Right atrium auricular region (tissue), 2 donors: ENCODE data around the gene TOR1AIP2. TPM values are rescaled to one million over a fixed set of nuclear protein-coding genes. Genes with fewer than 3 reads are reported as not detected.

Experiments
- DNase-seq: peaks from one replicate; pipeline ENCODE4 v3.0.0-alpha.2; 2019; ENCODE audit warnings: low spot score
- H3K27ac ChIP-seq, 2 donors: fragments of 200-600 bp; sonication (generic); 1 replicate in 1 of 2; 2 replicates in 1 of 2; pipeline ENCODE4 v1.5.1; 2016 to 2019
- H3K27me3 ChIP-seq, 2 donors: fragments of 200-600 bp; sonication (generic); one replicate each; pipeline versions ENCODE4 v1.5.1 to v1.6.0; 2017 to 2019
- H3K36me3 ChIP-seq: fragments of 200-600 bp; sonication (generic); one replicate; pipeline ENCODE4 v1.5.1; 2016
- H3K4me1 ChIP-seq, 2 donors: fragments of 200-600 bp; sonication (generic); one replicate each; pipeline versions ENCODE4 v1.5.1 to v1.6.0; 2017 to 2019
- H3K4me3 ChIP-seq, 2 donors: fragments of 200-600 bp; sonication (generic); 1 replicate in 1 of 2; 2 replicates in 1 of 2; pipeline ENCODE4 v1.5.1; 2017 to 2019; ENCODE audit warnings: mild to moderate bottlenecking in 1 of 2, moderate library complexity in 1 of 2
- H3K9me3 ChIP-seq, 2 donors: fragments of 200-600 bp; sonication (generic); one replicate each; pipeline ENCODE4 v1.5.1; 2019
- CTCF ChIP-seq, 2 donors: fragments of 200-600 bp; sonication (generic); IDR thresholded peaks; one replicate each; pipeline ENCODE4 v1.5.1; 2019; ENCODE audit warnings: antibody characterized with exemption in 2 of 2
- total RNA-seq, 2 donors: library from RNA; depleted of rRNA; stranded (reverse); fragments of >200 nt; gene quantifications; one replicate each; pipeline ENCODE4 v1.1.0, GENCODE V29; 2016

TOR1AIP2 gene
- total RNA-seq, 2 donors from 2014 or later = 44.7 to 59.7 TPM

GRCh38 chr1:179923029-179923428, 45.4 kb upstream of the TOR1AIP2 start:
- DNase-seq = no peak
- Histone ChIP-seq H3K27ac (no peak overlapping the region), H3K4me3 (no peak overlapping the region), H3K4me1 (no peaks in the 10 kb centered on the region), H3K36me3 (peaks cover 9% of the 10 kb centered on the region), H3K27me3 (no peaks in the 10 kb centered on the region), H3K9me3 (no peaks in the 10 kb centered on the region)
- no peak for TF ChIP-seq CTCF (IDR thresholded peaks at IDR 0.05)

GRCh38 chr1:179921981-179922872, 44.6 kb upstream of the TOR1AIP2 start:
- no peak for DNase-seq
- H3K27me3 ChIP-seq = no peaks in the 10 kb centered on the region
- H3K27ac ChIP-seq = no peak overlapping the region
- TF ChIP-seq CTCF (IDR thresholded peaks at IDR 0.05) = no peak
- H3K4me1 ChIP-seq = no peaks in the 10 kb centered on the region
- peaks cover 17% of the 10 kb centered on the region for H3K36me3 ChIP-seq
- H3K4me3 ChIP-seq = no peak overlapping the region
- no peaks in the 10 kb centered on the region for H3K9me3 ChIP-seq

GRCh38 chr1:179921472-179921871, 43.9 kb upstream of the TOR1AIP2 start:
- Histone ChIP-seq H3K27me3 (no peaks in the 10 kb centered on the region), H3K36me3 (peaks cover 17% of the 10 kb centered on the region), H3K27ac (no peak overlapping the region), H3K4me3 (no peak overlapping the region), H3K9me3 (no peaks in the 10 kb centered on the region), H3K4me1 (no peaks in the 10 kb centered on the region)
- no peak for TF ChIP-seq CTCF (IDR thresholded peaks at IDR 0.05)
- no peak for DNase-seq

- no peaks in the 10 kb centered on the region for H3K4me1 ChIP-seq
- no peak overlapping the region for H3K4me3 ChIP-seq
- H3K36me3 ChIP-seq = peaks cover 49% of the 10 kb centered on the region
- DNase-seq = no peak
- H3K27ac ChIP-seq = no peak overlapping the region
- no peaks in the 10 kb centered on the region for H3K27me3 ChIP-seq
- no peaks in the 10 kb centered on the region for H3K9me3 ChIP-seq
- no peak for TF ChIP-seq CTCF (IDR thresholded peaks at IDR 0.05)
Measured at GRCh38 chr1:179917601-179918429, 40.2 kb upstream of the TOR1AIP2 start.

GRCh38 chr1:179911812-179912211, 34.2 kb upstream of the TOR1AIP2 start:
- TF ChIP-seq CTCF (IDR thresholded peaks at IDR 0.05) = no peak
- Histone ChIP-seq H3K4me3 (no peak overlapping the region), H3K9me3 (no peaks in the 10 kb centered on the region), H3K27ac (no peak overlapping the region), H3K36me3 (peaks cover 75% of the 10 kb centered on the region), H3K27me3 (no peaks in the 10 kb centered on the region), H3K4me1 (no peaks in the 10 kb centered on the region)
- DNase-seq = no peak
